Naive thymus-derived CD4-positive, alpha-beta T cell (primary cell): ENCODE measurements around the gene HIP1R. TPM values are rescaled to one million over a fixed set of nuclear protein-coding genes. Genes with fewer than 3 reads are reported as not detected.
A peak's percentile ranks its signal among the peaks of the same experiment; 100 is the strongest.
"Not testable (repeated sequence)": the region's sequence is repeated elsewhere in the genome, so short reads cannot be mapped to it uniquely, and the experiment has no call there.

Experiments
- ATAC-seq: fragments of 150-1000 bp; cut with Tn5 transposase; 2 replicates; pipeline ENCODE4 v1.10.0; 2021; ENCODE audit warnings: mild to moderate bottlenecking, moderate library complexity
- CTCF ChIA-PET: fragments of 350-600 bp; sonication (Branson Sonifier 250); formaldehyde crosslinking; loops from one replicate; lab custom pipeline; 2021; ENCODE audit warnings: antibody characterized with exemption; lab: Charles Lee
- POLR2A ChIA-PET: fragments of 350-600 bp; sonication (Branson Sonifier 250); formaldehyde crosslinking; loops from one replicate; lab custom pipeline; 2021; ENCODE audit warnings: antibody characterized with exemption, inconsistent platforms; lab: Charles Lee
- DNase-seq, 9 donors: peaks; one replicate each; pipeline versions ENCODE4 v3.0.0 to v3.0.0-alpha.2; 2020 to 2022; ENCODE audit warnings: mixed read lengths in 1 of 9
- H3K27ac ChIP-seq: one replicate; pipeline ENCODE4 v1.7.0; 2013; ENCODE audit warnings: mild to moderate bottlenecking, low read depth, low read length, moderate library complexity
- H3K27me3 ChIP-seq, 2 donors: one replicate each; pipeline ENCODE4 v1.7.0; 2013; ENCODE audit warnings: low read length in 2 of 2, mild to moderate bottlenecking in 2 of 2, moderate library complexity in 2 of 2; ENCODE audit not compliant: control insufficient read depth in 2 of 2, insufficient read depth in 2 of 2
- H3K36me3 ChIP-seq, 3 experiments: 1 replicate in 2 of 3; 2 replicates in 1 of 3; pipeline ENCODE4 v1.7.0; 2013; ENCODE audit warnings: low read length in 3 of 3, mild to moderate bottlenecking in 3 of 3, moderate library complexity in 1 of 3; ENCODE audit not compliant: insufficient read depth in 3 of 3, control insufficient read depth in 2 of 3
- H3K4me1 ChIP-seq, 2 donors: one replicate each; pipeline ENCODE4 v1.7.0; 2013; ENCODE audit warnings: low read length in 2 of 2, mild to moderate bottlenecking in 2 of 2, moderate library complexity in 1 of 2; ENCODE audit not compliant: control insufficient read depth in 2 of 2, insufficient read depth in 2 of 2
- H3K4me3 ChIP-seq: 2 replicates; pipeline ENCODE4 v1.7.0; 2013; ENCODE audit warnings: mild to moderate bottlenecking, low read length
- H3K9me3 ChIP-seq, 3 experiments: 1 replicate in 2 of 3; 2 replicates in 1 of 3; pipeline ENCODE4 v1.7.0; 2013; ENCODE audit warnings: low read length in 3 of 3; ENCODE audit not compliant: control insufficient read depth in 2 of 3
- H3K27ac Mint-ChIP-seq, 9 donors: one replicate each; pipeline ENCODE4 v1.8.0; 2020 to 2022; ENCODE audit warnings: mixed read lengths in 9 of 9, mild to moderate bottlenecking in 8 of 9, moderate library complexity in 5 of 9, inconsistent platforms in 2 of 9
- H3K27me3 Mint-ChIP-seq, 5 donors: one replicate each; pipeline ENCODE4 v1.8.0; 2021 to 2022; ENCODE audit warnings: mixed read lengths in 5 of 5, mild to moderate bottlenecking in 1 of 5
- H3K36me3 Mint-ChIP-seq, 5 donors: one replicate each; pipeline ENCODE4 v1.8.0; 2020 to 2022; ENCODE audit warnings: mixed read lengths in 5 of 5, mild to moderate bottlenecking in 3 of 5, inconsistent platforms in 1 of 5
- H3K4me1 Mint-ChIP-seq, 7 donors: one replicate each; pipeline ENCODE4 v1.8.0; 2020 to 2022; ENCODE audit warnings: mixed read lengths in 7 of 7, mild to moderate bottlenecking in 3 of 7, inconsistent platforms in 1 of 7
- H3K4me3 Mint-ChIP-seq, 10 donors: one replicate each; pipeline ENCODE4 v1.8.0; 2020 to 2022; ENCODE audit warnings: mild to moderate bottlenecking in 10 of 10, mixed read lengths in 10 of 10, moderate library complexity in 6 of 10, inconsistent platforms in 2 of 10
- H3K9me3 Mint-ChIP-seq, 11 donors: one replicate each; pipeline ENCODE4 v1.8.0; 2020 to 2022; ENCODE audit warnings: mixed read lengths in 11 of 11, mild to moderate bottlenecking in 4 of 11, inconsistent platforms in 1 of 11, moderate library complexity in 1 of 11
- intact Hi-C, 2 donors: fragments of 100-400 bp; cut with micrococcal nuclease; formaldehyde crosslinking; loops; one replicate each; pipeline ENCODE4 v1.15.1; 2023
- polyA plus RNA-seq, 2 donors: library from polyadenylated mRNA; unstranded; fragments of 300-500 nt; fragmentation: Illumina TruSeq; gene quantifications; one replicate each; pipeline ENCODE4 v1.2.3, GENCODE V29; 2021
- total RNA-seq, 6 experiments: library from RNA in 5 of 6; stranded (reverse) in 5 of 6; gene quantifications; 1 replicate in 5 of 6; 2 replicates in 1 of 6; pipeline ENCODE4 v1.2.3 and lab custom pipeline; 2021 to 2026

Gene HIP1R
- total and polyA plus RNA-seq, 7 experiments from 2014 or later = 7.0 to 162 (median 87.2) TPM

DNA sequence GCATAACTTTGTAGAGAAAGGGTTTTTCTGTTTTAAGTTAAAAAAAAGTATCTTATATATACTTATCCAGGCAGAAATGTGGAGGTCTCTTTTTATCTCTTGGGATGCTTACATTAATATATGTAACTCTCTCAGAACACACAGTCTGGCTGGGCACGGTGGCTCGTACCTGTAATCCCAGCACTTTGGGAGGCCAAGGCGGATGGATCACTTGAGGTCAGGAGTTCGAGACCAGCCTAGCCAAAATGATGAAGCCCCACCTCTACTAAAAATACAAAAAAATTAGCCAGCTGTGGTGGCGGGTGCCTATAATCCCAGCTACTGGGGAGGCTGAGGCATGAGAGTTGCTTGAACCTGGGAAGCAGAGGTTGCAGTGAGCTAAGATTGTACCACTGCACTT, 41.0 kb downstream of the HIP1R start:
- POLR2A ChIA-PET, ATAC-seq, intact Hi-C loops, H3K9me3 Mint-ChIP-seq, H3K4me3 ChIP-seq, DNase-seq, H3K27me3 ChIP-seq, H3K36me3 ChIP-seq, H3K9me3 ChIP-seq, H3K27ac ChIP-seq: not testable (repeated sequence)
- peaks cover 78 to 97% (median 89%) of the 10 kb centered on the region in 7 donors for H3K4me1 Mint-ChIP-seq
- peak overlapping the region in 7 of 10 donors; percentile 46 to 80 (median 56) for H3K4me3 Mint-ChIP-seq
- CTCF ChIA-PET = interaction anchor here (1.0 to 1.1 kb wide), 2 partner anchors 12 to 19 kb away, joined by 4 to 5 read pairs; no protein-coding TSS in a partner anchor
- peaks cover 0 to 24% (median 0%) of the 10 kb centered on the region in 5 donors for H3K27me3 Mint-ChIP-seq
- H3K4me1 ChIP-seq = peaks cover 44 to 74% of the 10 kb centered on the region in 2 donors
- peaks cover 0 to 26% (median 3%) of the 10 kb centered on the region in 5 donors for H3K36me3 Mint-ChIP-seq
- H3K27ac Mint-ChIP-seq = peak overlapping the region in 8 of 9 donors; percentile 46 to 90 (median 82)

DNA sequence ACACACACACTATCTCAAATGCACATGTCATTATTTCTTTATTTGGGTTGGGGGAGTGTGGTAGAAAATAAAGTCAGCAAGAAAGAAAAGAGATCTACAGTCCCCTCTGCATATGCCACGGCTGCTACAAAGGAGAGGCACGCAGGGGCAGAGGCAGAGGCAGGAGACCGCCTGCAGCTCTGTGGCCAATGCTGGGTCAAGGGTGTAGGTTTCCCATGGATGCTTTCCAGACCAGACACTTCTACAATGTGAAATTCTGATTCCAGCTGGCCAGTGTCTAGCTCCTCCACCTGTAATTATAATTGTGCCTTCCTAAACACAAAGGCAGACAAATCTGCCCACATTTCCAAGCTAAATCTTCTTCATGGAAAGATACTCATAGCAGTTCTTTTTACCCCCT, 41.5 kb downstream of the HIP1R start:
- no peaks in the 10 kb centered on the region for H3K9me3 Mint-ChIP-seq
- H3K27ac ChIP-seq = no peak overlapping the region
- CTCF ChIA-PET = interaction anchor here (1.0 to 1.1 kb wide), 2 partner anchors 12 to 18 kb away, joined by 4 to 5 read pairs; no protein-coding TSS in a partner anchor
- no peak overlapping the region for H3K4me3 ChIP-seq
- intact Hi-C loops = no loop called here
- no peaks in the 10 kb centered on the region for H3K9me3 ChIP-seq
- peaks cover 78 to 97% (median 90%) of the 10 kb centered on the region in 7 donors for H3K4me1 Mint-ChIP-seq
- H3K36me3 Mint-ChIP-seq = peaks cover 0 to 25% (median 2%) of the 10 kb centered on the region in 5 donors
- DNase-seq = no peak
- peaks cover 40 to 72% of the 10 kb centered on the region in 2 donors for H3K4me1 ChIP-seq
- H3K4me3 Mint-ChIP-seq = peak overlapping the region in 4 of 10 donors; percentile 0 to 30 (median 10)
- H3K36me3 ChIP-seq = peaks cover 0 to 4% (median 0%) of the 10 kb centered on the region in 3 experiments
- POLR2A ChIA-PET = no interaction called here
- peak overlapping the region in 7 of 9 donors; percentile 14 to 90 (median 57) for H3K27ac Mint-ChIP-seq
- no peaks in the 10 kb centered on the region for H3K27me3 ChIP-seq
- no peak for ATAC-seq
- H3K27me3 Mint-ChIP-seq = peaks cover 0 to 27% (median 0%) of the 10 kb centered on the region in 5 donors

DNA sequence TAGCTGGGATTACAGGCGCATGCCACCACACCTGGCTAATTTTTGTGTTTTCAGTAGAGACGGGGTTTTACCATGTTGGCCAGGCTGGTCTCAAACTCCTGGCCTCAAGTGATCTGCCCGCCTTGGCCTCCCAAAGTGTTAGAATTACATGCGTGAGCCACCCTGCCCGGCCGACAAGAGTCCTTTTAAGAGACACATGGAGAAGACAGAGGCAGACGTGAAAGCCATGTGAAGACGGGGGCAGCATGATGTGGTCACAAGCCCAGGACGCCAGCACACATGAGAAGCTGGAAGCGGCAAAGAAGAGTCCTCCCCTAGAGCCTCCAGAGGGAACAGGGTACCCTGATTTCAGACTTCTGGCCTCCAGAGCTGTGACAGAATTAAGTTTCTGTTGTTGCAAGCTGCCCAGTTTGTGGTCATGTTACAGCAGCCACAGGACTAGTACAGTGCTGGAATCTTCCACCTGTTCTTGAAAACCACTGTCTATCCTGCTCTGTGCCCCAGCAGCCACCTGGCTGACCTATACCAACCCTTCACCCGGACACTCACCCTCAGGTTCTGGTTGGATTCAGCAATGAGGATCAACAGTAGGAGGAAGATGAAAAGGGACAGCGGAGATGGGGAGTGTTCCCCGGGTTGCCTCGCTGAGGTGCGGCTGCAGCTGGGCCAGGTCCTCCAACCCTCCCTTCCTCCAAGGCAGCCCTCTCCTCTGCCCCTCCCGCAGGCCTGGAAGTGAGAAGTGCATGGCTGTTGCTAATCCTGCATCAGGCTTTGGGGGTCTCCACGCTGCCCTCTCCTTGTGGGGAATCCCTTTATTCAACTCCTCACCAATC, 43.7 kb downstream of the HIP1R start:
- Mint-ChIP-seq H3K36me3 (peaks cover 0 to 28% (median 0%) of the 10 kb centered on the region in 5 donors), H3K27ac (peak overlapping the region in 8 of 9 donors; percentile 29 to 92 (median 72)), H3K4me3 (peak overlapping the region in 7 of 10 donors; percentile 6 to 54 (median 51)), H3K9me3 (peaks cover 0 to 3% (median 0%) of the 10 kb centered on the region in 11 donors), H3K27me3 (peaks cover 0 to 26% (median 0%) of the 10 kb centered on the region in 5 donors), H3K4me1 (peaks cover 70 to 97% (median 93%) of the 10 kb centered on the region in 7 donors)
- POLR2A ChIA-PET = interaction anchor here (0.6 to 5.7 kb wide), 5 partner anchors 10 to 76 kb away, joined by 3 to 66 read pairs (median 3); partner anchors contain the start of gene VPS37B
- peaks cover 42 to 58% of the 10 kb centered on the region in 2 donors for H3K4me1 ChIP-seq
- ATAC-seq (no peak), DNase-seq (no peak)
- CTCF ChIA-PET = interaction anchor here (1.1 to 2.6 kb wide), 4 partner anchors 10 to 74 kb away, joined by 5 to 11 read pairs (median 8); no protein-coding TSS in a partner anchor
- no peaks in the 10 kb centered on the region for H3K27me3 ChIP-seq
- no peaks in the 10 kb centered on the region for H3K9me3 ChIP-seq
- H3K36me3 ChIP-seq = peaks cover 0 to 4% (median 0%) of the 10 kb centered on the region in 3 experiments
- no peak overlapping the region for H3K27ac ChIP-seq
- H3K4me3 ChIP-seq = no peak overlapping the region
- intact Hi-C loops = no loop called here

DNA sequence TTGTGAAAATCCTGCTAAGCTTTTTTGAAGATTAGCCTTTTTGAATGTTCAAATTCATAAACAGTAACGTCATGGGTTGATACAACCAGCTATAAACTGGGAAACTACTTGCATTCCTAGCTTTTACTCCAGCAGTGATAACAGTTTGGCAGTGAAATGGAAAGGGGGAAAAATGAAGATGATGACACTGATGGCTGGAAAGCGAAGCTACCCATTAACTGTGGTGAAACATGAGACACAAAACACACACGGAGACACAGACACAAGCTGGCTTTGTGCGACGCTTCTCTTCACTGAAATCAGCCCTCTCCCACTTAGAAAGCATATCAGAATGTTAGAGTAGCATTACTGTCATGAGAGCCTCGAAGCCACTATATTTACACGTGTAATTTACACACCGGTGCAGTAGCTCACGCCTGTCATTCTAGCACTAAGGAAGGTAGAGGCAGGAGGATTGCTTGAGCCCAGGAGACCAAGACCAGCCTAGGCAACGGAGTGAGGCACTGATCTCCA, 45.0 kb downstream of the HIP1R start:
- ChIA-PET CTCF (interaction anchor here (0.9 to 2.6 kb wide), 6 partner anchors 8 to 73 kb away, joined by 3 to 11 read pairs (median 4); no protein-coding TSS in a partner anchor), POLR2A (interaction anchor here (0.5 to 5.7 kb wide), 8 partner anchors 8 to 577 kb away, joined by 3 to 66 read pairs (median 4); partner anchors contain the start of gene VPS37B)
- intact Hi-C loops = loop anchor here in 1 of 2 donors (1.0 kb wide), 1 partner anchor 8 kb away; no protein-coding TSS in a partner anchor
- peaks cover 0 to 26% (median 0%) of the 10 kb centered on the region in 5 donors for H3K27me3 Mint-ChIP-seq
- Histone ChIP-seq H3K4me3 (no peak overlapping the region), H3K27me3 (no peaks in the 10 kb centered on the region), H3K27ac (peak overlapping the region; percentile 9), H3K4me1 (peaks cover 49 to 52% of the 10 kb centered on the region in 2 donors), H3K36me3 (peaks cover 0 to 4% (median 0%) of the 10 kb centered on the region in 3 experiments), H3K9me3 (no peaks in the 10 kb centered on the region)
- ATAC-seq = no peak
- H3K36me3 Mint-ChIP-seq = peaks cover 0 to 28% (median 0%) of the 10 kb centered on the region in 5 donors
- H3K27ac Mint-ChIP-seq = peak overlapping the region in 8 of 9 donors; percentile 49 to 83 (median 67)
- H3K4me1 Mint-ChIP-seq = peaks cover 67 to 100% (median 95%) of the 10 kb centered on the region in 7 donors
- DNase-seq = peak in 1 of 9 donors; percentile 3
- peaks cover 0 to 3% (median 0%) of the 10 kb centered on the region in 11 donors for H3K9me3 Mint-ChIP-seq
- peak overlapping the region in 3 of 10 donors; percentile 19 to 52 (median 52) for H3K4me3 Mint-ChIP-seq

DNA sequence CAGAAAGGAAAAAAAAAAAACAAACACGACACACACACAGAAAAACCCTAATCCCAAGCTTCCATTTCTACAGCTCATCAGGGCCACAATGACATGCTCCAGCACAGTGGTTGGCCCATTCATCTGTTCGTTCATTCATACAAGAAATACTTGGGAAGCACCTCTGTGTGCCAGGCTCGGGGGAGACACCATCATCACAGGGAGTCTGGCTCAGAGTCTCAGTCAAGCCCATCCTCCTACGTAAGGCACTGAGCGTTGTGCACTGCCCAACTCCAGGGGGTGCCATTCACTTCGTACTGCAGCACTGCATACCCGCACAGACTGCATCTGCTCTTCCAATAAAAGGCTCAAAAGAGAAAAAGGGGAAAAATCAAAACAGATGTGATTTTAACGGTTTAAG, 45.4 kb downstream of the HIP1R start:
- Histone ChIP-seq H3K27ac (peak overlapping the region; percentile 9), H3K9me3 (no peaks in the 10 kb centered on the region), H3K4me3 (no peak overlapping the region), H3K27me3 (no peaks in the 10 kb centered on the region), H3K4me1 (peaks cover 48 to 49% of the 10 kb centered on the region in 2 donors), H3K36me3 (peaks cover 0 to 4% (median 0%) of the 10 kb centered on the region in 3 experiments)
- Mint-ChIP-seq H3K36me3 (peaks cover 0 to 28% (median 0%) of the 10 kb centered on the region in 5 donors), H3K4me1 (peaks cover 63 to 97% (median 91%) of the 10 kb centered on the region in 7 donors), H3K9me3 (peaks cover 0 to 3% (median 0%) of the 10 kb centered on the region in 11 donors), H3K27ac (peak overlapping the region in 8 of 9 donors; percentile 49 to 83 (median 67)), H3K27me3 (peaks cover 0 to 26% (median 0%) of the 10 kb centered on the region in 5 donors), H3K4me3 (peak overlapping the region in 4 of 10 donors; percentile 2 to 52 (median 36))
- DNase-seq = peak in 1 of 9 donors; percentile 20
- CTCF ChIA-PET = interaction anchor here (0.9 to 2.6 kb wide), 5 partner anchors 9 to 73 kb away, joined by 3 to 11 read pairs (median 3); no protein-coding TSS in a partner anchor
- POLR2A ChIA-PET = interaction anchor here (0.9 to 5.7 kb wide), 5 partner anchors 8 to 23 kb away, joined by 3 to 66 read pairs (median 5); partner anchors contain the start of gene VPS37B
- peak; percentile 68 for ATAC-seq
- intact Hi-C loops = loop anchor here in 1 of 2 donors (1.0 kb wide), 1 partner anchor 8 kb away; no protein-coding TSS in a partner anchor
